Smooth muscle cell of the pulmonary artery (primary cell): ENCODE measurements around the gene IGFL3. TPM values are rescaled to one million over a fixed set of nuclear protein-coding genes. Genes with fewer than 3 reads are reported as not detected.

Experiments
- total RNA-seq: library from RNA; depleted of rRNA; stranded (reverse); fragments of >200 nt; gene quantifications from 2 replicates; pipeline ENCODE4 v1.2.3, GENCODE V29; 2014

The IGFL3 gene
- not detected in 2 replicates for total RNA-seq

DNA sequence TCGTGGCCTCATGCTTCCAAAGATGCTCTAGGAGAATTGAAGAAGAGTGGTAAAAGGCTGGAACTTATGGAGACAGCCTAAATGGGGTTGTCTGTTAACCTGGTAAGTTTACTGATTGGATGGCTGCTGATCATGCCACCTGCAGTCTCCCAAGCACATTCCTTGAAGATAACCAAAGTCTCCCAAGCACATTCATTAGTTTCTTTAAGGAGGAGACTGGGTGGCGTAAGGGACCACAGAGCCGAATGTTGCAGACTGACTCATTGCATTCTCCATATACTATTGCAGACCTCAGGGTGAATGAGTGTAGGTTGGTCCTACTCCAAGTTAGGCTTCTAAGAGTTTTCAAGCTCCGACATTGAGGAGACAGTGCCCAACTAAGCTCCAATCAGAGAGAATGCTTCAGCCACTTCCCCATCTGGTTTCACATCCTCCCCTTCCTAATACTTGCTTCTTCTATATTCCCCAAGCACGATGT lies at the start of gene IGFL3:
TSS of gene IGFL3 (minus strand) at position 51 of the 478 bp plus-strand sequence. CDS start at position 12, 39 bp downstream.

DNA sequence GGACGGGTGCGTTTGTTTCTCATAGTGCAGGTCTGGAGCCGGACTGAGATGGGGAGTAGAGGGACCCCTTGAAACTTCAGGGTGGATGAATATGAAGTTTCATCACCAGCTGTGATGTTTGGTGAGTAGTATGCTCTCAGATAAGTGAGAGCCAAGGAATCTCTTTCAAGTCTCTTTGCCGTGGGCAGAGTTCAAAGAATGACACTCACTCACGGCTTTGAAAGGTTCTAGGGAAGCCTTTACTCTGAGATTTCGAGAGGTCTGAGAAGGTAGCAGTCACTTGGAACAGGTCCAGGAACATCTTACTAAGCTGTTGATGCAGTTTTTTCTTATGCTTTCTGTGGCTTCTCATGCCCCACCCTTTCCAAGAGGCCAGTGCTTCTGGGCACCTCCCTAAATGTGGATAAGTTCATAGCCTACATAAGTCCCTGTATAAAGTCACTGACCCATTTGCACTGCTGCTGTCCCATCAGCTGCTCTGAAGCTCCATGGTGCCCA lies 23.4 kb upstream of the IGFL3 start, which contains the start of gene IGFL2:
TSS of gene IGFL2 (plus strand) at position 448 of the 498 bp plus-strand sequence. CDS start at position 489, 41 bp downstream.

Other genes starting within 250 kb of the IGFL3 start
- gene IRF2BP1, start 238.5 kb downstream of the IGFL3 start, total RNA-seq: 24.0 and 30.8 TPM in 2 replicates
- 2.2 and 3.5 TPM in 2 replicates for gene MYPOP, start 222.1 kb downstream of the IGFL3 start, total RNA-seq
- gene NANOS2, start 209.9 kb downstream of the IGFL3 start, total RNA-seq: not detected in 2 replicates
- 0.20 and 1.1 TPM in 2 replicates for gene NOVA2, start 150.8 kb downstream of the IGFL3 start, total RNA-seq
- gene CCDC61, start 129.2 kb downstream of the IGFL3 start, total RNA-seq: 4.5 and 5.9 TPM in 2 replicates
- gene PGLYRP1, start 101.6 kb downstream of the IGFL3 start, total RNA-seq: not detected in 2 replicates
- gene IGFL4, start 83.7 kb downstream of the IGFL3 start, total RNA-seq: 0.13 TPM in 1 of 2 replicates, not detected in the other
- gene IGFL2, start 23.6 kb upstream of the IGFL3 start, total RNA-seq: 0.13 TPM in 1 of 2 replicates, not detected in the other
- gene IGFL1, start 105.1 kb upstream of the IGFL3 start, total RNA-seq: not detected in 2 replicates
- gene HIF3A, start 172.4 kb upstream of the IGFL3 start, total RNA-seq: 0.13 and 2.8 TPM in 2 replicates
- gene PPP5C, start 222.4 kb upstream of the IGFL3 start, total RNA-seq: 37.9 and 43.2 TPM in 2 replicates